WTC11 (cell line): ENCODE results near the gene HDHD2.

ENCODE experiments used
- ATF3 ChIP-seq: sonication (generic); formaldehyde crosslinking; conservative IDR thresholded peaks from 2 replicates; pipeline ENCODE4 v1.8.1; 2022; ENCODE audit warnings: mild to moderate bottlenecking, missing genetic modification reagents
- CTCF ChIP-seq: fragments of 200-600 bp; IDR thresholded peaks from 2 replicates; pipeline ENCODE4 v1.8.0; 2022; ENCODE audit warnings: antibody characterized with exemption
- E2F1 ChIP-seq: sonication (generic); formaldehyde crosslinking; IDR thresholded peaks from 2 replicates; pipeline ENCODE4 v1.8.0; 2022; ENCODE audit warnings: mild to moderate bottlenecking, missing genetic modification reagents
- ELF4 ChIP-seq: sonication (generic); formaldehyde crosslinking; IDR thresholded peaks from 2 replicates; pipeline ENCODE4 v1.8.1; 2022; ENCODE audit warnings: low read depth, mild to moderate bottlenecking, moderate library complexity, missing genetic modification reagents
- FOXP1 ChIP-seq: sonication (generic); formaldehyde crosslinking; IDR thresholded peaks from 2 replicates; pipeline ENCODE4 v1.8.0; 2022; ENCODE audit warnings: missing genetic modification reagents, mild to moderate bottlenecking, moderate library complexity, borderline replicate concordance
- NR2C2 ChIP-seq: sonication (generic); formaldehyde crosslinking; IDR thresholded peaks from 2 replicates; pipeline ENCODE4 v1.8.0; 2022; ENCODE audit warnings: mild to moderate bottlenecking, missing genetic modification reagents
- TP53 ChIP-seq: sonication (generic); formaldehyde crosslinking; IDR thresholded peaks from 2 replicates; pipeline ENCODE4 v1.8.1; 2023; ENCODE audit warnings: mild to moderate bottlenecking, missing genetic modification reagents

- TF ChIP-seq CTCF (no peak), E2F1 (CRISPR knock-in tag) (no peak), NR2C2 (CRISPR knock-in tag) (no peak), FOXP1 (CRISPR knock-in tag) (no peak), ELF4 (CRISPR knock-in tag) (no peak), TP53 (CRISPR knock-in tag) (no peak), ATF3 (CRISPR knock-in tag) (no peak)
Observed at GRCh38 chr18:47067648-47068047, 82.7 kb downstream of the HDHD2 start.
